GM19438 (cell line): ENCODE results near the gene SH3TC2.

ENCODE experiments used
- ATAC-seq: cut with Tn5 transposase; IDR thresholded peaks from one replicate; pipeline ENCODE4 v1.9.1; 2021; ENCODE audit warnings: low read depth; ENCODE audit not compliant: unreplicated experiment

SH3TC2 gene

DNA sequence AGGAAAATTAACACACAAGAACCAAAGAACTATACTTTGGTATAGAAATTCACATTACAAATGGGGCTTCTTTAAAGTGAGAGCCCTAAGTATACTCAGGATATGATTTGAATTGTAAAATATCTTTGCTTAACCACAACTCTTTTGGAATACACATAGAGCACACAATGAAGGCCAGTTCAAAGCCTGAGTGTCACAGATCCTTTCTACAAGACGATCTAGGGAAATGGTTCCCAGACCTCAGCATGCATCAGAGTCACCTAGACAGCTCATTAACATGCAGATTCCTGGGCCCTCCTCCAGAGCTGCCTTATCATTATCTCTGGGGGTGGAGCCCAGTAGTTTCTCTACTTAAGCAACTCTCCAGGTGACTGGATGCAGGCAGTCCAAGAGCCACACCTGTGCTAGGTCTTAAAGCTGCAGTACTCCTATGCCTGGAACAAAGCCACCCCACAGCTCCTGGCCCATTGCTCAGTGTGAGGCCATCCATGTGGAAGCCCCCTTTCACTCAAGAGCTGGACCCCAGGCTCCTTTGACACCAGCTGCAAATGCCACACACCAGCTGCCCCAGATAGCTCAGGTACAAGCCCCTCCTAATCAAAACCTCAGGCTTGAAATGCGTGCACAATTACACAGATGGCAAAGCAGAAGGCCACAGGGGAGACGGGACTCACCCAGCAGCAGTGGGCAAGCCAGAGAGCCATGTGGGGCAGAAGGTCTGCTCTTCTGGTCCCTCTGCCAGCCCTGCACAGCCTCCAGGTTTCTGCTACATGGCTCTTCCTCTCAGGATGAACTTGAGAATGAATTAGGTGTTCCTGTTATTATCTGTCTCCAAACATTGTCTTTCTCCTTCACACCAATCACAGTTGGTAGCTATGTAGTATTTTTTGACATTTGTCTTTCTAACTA lies 106.1 kb downstream of the SH3TC2 start:
- ATAC-seq = no peak
